ENCODE results near the gene TMPRSS13.
A peak's percentile ranks its signal among the peaks of the same experiment; 100 is the strongest.

The TMPRSS13 gene

GRCh38 chr11:117969160-117969991, 40.2 kb upstream of the TMPRSS13 start:
- no peaks in the 10 kb centered on the region for H3K36me3 ChIP-seq (ENCODE audit: insufficient read depth, low read length)
- H3K4me2 ChIP-seq (ENCODE audit: insufficient read depth, low read length) = no peak overlapping the region
- no peaks in the 10 kb centered on the region for H3K9me3 ChIP-seq (ENCODE audit: insufficient read depth, low read length, severe bottlenecking)
- no peak overlapping the region for H3K27ac ChIP-seq (ENCODE audit: low read length)
- ATAC-seq (ENCODE audit: insufficient read depth, low read depth) = no peak
- H4K20me1 ChIP-seq (ENCODE audit: insufficient read depth, low read length) = no peaks in the 10 kb centered on the region
- no peak overlapping the region for H2AFZ ChIP-seq (ENCODE audit: low read depth, low read length)
- no peaks in the 10 kb centered on the region for H3K27me3 ChIP-seq (ENCODE audit: insufficient read depth, low read length, poor library complexity)
- H3K79me2 ChIP-seq (ENCODE audit: insufficient read depth, low read length) = no peaks in the 10 kb centered on the region
- peaks cover 16% of the 10 kb centered on the region for H3K4me1 ChIP-seq (ENCODE audit: insufficient read depth, low read length)
- H3K4me3 ChIP-seq (ENCODE audit: low read depth in 1 of 2, low read length in 2 of 2) = no peak overlapping the region
- H3K9ac ChIP-seq (ENCODE audit: low read depth, low read length) = no peak overlapping the region
- TF ChIP-seq, protein P1, sequence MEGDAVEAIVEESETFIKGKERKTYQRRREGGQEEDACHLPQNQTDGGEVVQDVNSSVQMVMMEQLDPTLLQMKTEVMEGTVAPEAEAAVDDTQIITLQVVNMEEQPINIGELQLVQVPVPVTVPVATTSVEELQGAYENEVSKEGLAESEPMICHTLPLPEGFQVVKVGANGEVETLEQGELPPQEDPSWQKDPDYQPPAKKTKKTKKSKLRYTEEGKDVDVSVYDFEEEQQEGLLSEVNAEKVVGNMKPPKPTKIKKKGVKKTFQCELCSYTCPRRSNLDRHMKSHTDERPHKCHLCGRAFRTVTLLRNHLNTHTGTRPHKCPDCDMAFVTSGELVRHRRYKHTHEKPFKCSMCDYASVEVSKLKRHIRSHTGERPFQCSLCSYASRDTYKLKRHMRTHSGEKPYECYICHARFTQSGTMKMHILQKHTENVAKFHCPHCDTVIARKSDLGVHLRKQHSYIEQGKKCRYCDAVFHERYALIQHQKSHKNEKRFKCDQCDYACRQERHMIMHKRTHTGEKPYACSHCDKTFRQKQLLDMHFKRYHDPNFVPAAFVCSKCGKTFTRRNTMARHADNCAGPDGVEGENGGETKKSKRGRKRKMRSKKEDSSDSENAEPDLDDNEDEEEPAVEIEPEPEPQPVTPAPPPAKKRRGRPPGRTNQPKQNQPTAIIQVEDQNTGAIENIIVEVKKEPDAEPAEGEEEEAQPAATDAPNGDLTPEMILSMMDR (IDR thresholded peaks at IDR 0.05; ENCODE audit: borderline replicate concordance, extremely low read depth, low read length, poor library complexity, severe bottlenecking) = no peak
- TF ChIP-seq EZH2 (IDR thresholded peaks at IDR 0.05; ENCODE audit: borderline replicate concordance, low read depth, low read length, severe bottlenecking) = no peak
- peak; percentile 3 for DNase-seq

- Histone ChIP-seq H3K4me3 (ENCODE audit: low read depth in 1 of 2, low read length in 2 of 2) (no peak overlapping the region), H3K36me3 (ENCODE audit: insufficient read depth, low read length) (no peaks in the 10 kb centered on the region), H3K27ac (ENCODE audit: low read length) (no peak overlapping the region), H3K4me1 (ENCODE audit: insufficient read depth, low read length) (peaks cover 16% of the 10 kb centered on the region), H3K9me3 (ENCODE audit: insufficient read depth, low read length, severe bottlenecking) (no peaks in the 10 kb centered on the region), H3K79me2 (ENCODE audit: insufficient read depth, low read length) (no peaks in the 10 kb centered on the region), H2AFZ (ENCODE audit: low read depth, low read length) (no peak overlapping the region), H3K9ac (ENCODE audit: low read depth, low read length) (no peak overlapping the region), H4K20me1 (ENCODE audit: insufficient read depth, low read length) (no peaks in the 10 kb centered on the region), H3K27me3 (ENCODE audit: insufficient read depth, low read length, poor library complexity) (no peaks in the 10 kb centered on the region), H3K4me2 (ENCODE audit: insufficient read depth, low read length) (no peak overlapping the region)
- ATAC-seq (ENCODE audit: insufficient read depth, low read depth) (no peak), DNase-seq (no peak)
- no peak for TF ChIP-seq EZH2 (IDR thresholded peaks at IDR 0.05; ENCODE audit: borderline replicate concordance, low read depth, low read length, severe bottlenecking)
- TF ChIP-seq, protein P1 (IDR thresholded peaks at IDR 0.05; ENCODE audit: borderline replicate concordance, extremely low read depth, low read length, poor library complexity, severe bottlenecking) = no peak
Observed at GRCh38 chr11:117966908-117967307, 37.7 kb upstream of the TMPRSS13 start.

GRCh38 chr11:117962826-117963225, 33.6 kb upstream of the TMPRSS13 start:
- H3K36me3 ChIP-seq (ENCODE audit: insufficient read depth, low read length) = no peaks in the 10 kb centered on the region
- no peaks in the 10 kb centered on the region for H3K79me2 ChIP-seq (ENCODE audit: insufficient read depth, low read length)
- H3K27me3 ChIP-seq (ENCODE audit: insufficient read depth, low read length, poor library complexity) = no peaks in the 10 kb centered on the region
- H4K20me1 ChIP-seq (ENCODE audit: insufficient read depth, low read length) = no peaks in the 10 kb centered on the region
- no peak overlapping the region for H3K27ac ChIP-seq (ENCODE audit: low read length)
- no peak for DNase-seq
- TF ChIP-seq EZH2 (IDR thresholded peaks at IDR 0.05; ENCODE audit: borderline replicate concordance, low read depth, low read length, severe bottlenecking) = no peak
- TF ChIP-seq, protein P1 (IDR thresholded peaks at IDR 0.05; ENCODE audit: borderline replicate concordance, extremely low read depth, low read length, poor library complexity, severe bottlenecking) = no peak
- no peaks in the 10 kb centered on the region for H3K4me1 ChIP-seq (ENCODE audit: insufficient read depth, low read length)
- no peak for ATAC-seq (ENCODE audit: insufficient read depth, low read depth)
- H3K9me3 ChIP-seq (ENCODE audit: insufficient read depth, low read length, severe bottlenecking) = no peaks in the 10 kb centered on the region
- H2AFZ ChIP-seq (ENCODE audit: low read depth, low read length) = no peak overlapping the region
- no peak overlapping the region for H3K4me2 ChIP-seq (ENCODE audit: insufficient read depth, low read length)
- no peak overlapping the region for H3K9ac ChIP-seq (ENCODE audit: low read depth, low read length)
- no peak overlapping the region for H3K4me3 ChIP-seq (ENCODE audit: low read depth in 1 of 2, low read length in 2 of 2)
